NCI-H2196 (cell line): ENCODE results near the gene LILRA5.
"Not testable (repeated sequence)": the region's sequence is repeated elsewhere in the genome, so short reads cannot be mapped to it uniquely, and the experiment has no call there.

Experiments used
- DNase-seq: peaks from one replicate; lab custom pipeline; 2025; ENCODE audit not compliant: unreplicated experiment; lab: John Stamatoyannopoulos, UW

LILRA5 gene

DNA sequence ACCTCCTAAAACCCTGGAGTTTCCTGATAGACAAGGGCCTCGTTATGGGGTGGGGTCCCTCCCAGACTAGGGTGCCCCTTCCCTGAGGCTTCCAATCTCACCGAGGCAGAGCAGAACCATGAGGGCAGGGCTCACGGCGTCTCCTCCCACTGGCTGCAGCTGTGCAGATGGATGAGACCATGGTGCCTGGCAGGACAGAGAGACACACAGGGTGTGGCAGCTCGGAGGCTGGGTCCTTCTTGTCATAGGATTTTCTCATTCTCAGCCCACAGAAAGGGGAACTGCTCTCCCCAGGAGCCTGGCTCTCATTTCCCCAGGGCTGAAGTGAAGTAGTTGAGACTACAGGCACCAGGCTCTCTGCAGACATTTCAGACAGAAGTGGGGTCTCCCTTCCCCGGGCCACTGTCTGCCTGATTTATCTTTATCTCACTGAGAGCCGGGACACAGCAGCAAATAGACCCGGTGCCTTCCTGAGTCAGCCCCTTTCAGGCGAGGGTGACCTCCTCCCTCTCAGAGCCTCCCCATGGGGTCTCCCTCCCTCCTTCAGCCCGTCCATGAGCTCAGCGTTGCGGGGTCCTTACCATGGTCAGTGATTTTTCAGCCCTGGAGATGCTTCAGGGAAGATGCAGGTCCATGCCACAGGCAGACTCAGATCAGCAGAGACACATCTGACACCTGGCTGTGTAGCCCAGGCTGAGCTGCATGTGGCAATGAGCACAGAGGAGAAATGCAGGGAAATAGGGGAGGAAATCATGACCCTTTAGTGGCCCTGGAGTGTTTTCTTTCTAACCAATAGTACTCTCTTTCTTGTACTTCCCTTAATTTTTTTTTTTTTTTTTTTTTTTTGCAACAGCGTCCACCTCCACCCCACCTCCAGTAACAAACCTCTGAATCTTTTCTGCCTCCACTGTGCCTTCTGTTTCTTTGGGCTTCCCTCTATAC, at the start of gene LILRA5:
LILRA5 (minus strand) TSS at position 731 of the 942 bp plus-strand sequence; CDS start at position 584, 147 bp downstream.
- DNase-seq: no peak

DNA sequence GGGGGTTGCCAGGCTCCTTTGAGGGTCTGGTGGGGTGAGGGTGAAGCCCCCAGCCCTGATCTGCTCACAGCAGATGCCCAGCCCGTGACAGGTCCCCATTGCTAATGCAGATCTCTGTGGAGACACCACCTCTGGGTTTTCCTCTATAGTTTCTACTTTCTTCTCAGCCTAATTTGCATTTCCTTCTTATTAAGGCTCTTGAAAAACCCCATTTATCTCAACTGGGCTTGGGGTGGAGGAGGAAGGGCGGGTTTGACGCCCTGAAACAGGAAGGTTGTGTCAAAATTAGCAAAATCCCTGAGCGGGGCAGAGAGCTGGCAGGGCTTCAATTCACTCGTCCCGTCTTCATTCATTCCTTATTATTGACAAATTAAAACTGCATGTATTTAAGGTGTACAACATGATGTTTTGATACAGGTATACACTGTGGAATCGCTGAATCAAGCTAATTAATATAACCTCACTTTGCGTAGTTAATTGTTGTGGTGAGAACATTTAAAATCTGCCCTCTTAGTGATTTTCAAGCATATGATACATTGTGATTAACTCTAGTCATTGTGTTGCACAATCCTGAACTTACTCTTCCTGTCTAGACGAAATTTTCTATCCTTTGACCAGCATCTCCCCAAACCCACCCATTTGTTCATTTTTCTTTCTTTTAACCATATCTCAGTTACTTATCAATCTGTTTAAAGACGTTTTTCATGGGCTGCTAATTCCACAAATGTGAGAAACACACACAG, 48.9 kb upstream of the LILRA5 start:
- not testable (repeated sequence) for DNase-seq

DNA sequence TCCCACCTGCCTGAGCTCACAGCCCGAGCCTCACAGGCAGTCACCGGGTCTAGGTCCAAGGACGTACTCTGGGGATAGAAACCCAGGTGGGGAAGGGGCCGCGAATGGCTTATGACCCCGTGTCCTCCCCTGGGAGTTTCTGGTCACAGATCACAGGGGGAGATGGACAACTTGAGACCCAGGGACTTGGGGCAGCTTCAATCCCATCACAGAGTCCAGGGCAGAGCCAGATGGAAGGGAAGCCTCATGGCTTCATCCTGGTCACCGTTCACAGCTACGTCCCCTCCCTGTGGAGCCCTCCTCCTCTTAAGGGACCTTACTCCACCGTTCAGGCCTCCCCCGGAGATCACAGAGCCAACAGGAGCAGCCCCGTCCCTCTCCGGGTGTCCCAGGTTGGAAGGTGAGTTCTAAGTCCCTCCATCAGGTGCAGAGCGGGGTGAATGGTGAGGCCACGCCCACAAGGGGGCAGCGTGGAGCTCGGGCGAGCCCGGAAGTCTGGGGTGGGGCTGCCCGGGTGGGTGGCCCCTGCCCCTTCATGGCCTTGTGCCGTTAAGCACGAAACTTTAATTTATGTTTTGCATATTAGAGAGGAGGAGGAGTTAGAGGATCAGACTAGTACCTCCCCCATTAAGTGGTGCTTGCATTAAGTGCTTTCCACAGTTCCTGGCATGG, 46.3 kb upstream of the LILRA5 start:
- not testable (repeated sequence) for DNase-seq

DNA sequence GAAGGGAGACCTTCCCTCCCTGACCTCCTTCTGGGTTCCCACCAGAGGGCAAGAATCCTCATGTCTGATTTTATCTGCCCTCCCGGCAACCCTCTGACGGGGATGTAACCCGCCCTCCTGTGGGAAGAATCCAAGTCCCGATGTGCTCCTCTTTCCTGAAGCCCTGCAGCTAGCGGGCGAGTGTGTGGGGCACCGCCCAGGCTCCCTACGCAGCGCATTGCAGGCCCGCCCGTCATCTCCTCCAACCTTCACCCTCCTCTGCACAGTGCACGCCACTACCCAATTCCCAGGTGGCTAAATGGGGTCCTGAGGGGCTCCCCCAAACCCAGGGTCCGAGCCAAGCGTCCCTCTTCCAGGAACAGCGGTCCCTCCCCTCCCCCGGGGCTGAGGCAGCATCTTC, 44.4 kb upstream of the LILRA5 start:
- no peak for DNase-seq

DNA sequence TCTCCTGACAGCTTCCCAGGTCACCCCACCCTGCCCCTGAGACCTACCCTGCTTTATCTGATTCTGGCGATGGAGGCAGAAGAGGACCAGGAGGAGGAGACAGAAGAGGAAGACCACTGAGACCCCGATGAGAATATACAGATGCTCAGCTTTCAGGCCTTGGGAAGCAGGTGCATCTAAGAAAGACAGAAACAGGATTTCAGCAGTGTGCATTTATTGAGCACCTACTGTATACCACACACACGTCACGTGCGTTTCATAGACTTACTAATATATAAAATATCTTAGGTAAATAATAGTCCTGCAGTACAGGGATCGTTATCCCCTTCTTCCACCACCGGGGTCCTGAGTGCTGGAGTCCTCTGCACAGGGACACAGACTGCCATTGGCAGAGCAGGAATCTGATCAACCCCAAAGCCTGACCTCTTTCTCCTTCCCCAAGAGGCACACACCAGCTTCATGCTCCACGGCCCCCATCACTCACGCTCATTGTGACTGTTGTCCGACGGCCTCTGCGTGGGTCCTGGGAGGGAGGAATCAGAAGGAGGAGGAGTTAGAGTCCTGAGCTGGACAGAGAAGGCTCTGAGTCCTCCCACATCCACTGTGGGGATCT, 43.6 kb upstream of the LILRA5 start:
- no peak for DNase-seq

DNA sequence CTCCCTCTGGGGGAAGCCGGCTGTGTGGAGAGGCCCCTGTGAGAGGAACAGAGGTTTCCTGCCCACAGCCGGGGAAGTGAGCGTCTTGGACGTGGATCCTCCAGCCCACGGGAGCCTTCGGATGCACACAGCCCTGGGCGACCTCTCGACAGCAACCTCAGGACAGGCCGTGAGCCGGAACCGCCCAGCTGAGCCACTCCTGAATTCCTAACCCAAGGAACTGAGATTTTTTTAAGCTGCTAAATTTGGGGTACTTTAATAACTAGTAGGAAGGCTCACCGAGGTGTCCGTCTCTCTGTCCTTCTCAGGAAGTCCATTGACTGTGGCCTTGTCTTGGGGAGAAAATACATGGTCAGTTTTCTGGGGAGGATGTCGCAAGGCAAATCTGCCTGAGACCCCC, 42.7 kb upstream of the LILRA5 start:
- no peak for DNase-seq

DNA sequence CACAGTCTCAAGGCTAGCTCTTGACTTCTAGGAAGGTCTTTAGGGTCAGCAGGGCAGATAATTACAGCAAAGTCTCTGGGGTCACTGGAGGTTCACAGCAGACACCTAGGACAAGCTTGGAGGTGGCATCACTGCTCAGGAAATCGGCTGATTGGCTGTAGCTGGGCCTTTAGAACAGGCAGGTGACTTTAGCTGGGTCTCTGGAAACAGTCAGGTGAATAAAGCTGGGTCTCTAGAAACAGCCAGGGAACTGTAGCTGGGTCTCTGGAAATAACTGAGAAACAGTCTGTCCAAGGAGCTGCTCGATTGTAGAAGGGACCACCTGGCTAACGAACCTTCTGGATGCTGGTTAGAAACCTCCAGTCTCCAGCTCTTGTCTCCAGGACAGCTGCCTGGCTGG, 41.8 kb upstream of the LILRA5 start:
- DNase-seq: no peak

DNA sequence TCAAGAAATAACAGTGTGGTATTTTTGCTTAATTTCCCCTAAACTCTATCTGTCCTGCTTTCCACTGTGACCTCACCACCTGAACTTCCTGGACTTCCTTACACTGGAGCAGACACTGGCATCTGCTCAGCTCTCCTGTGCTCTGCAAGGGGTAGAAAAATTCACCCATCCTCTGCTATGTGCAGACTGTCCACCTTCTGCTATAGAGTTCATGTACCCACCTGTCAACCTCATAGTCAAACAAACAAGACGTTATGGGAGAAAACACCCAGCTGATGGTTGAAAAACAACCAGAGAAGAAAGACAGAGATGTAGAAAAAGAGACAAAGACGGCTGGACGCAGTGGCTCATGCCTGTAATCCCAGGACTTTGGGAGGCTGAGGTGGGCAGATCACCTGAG, 39.6 kb upstream of the LILRA5 start:
- no peak for DNase-seq

DNA sequence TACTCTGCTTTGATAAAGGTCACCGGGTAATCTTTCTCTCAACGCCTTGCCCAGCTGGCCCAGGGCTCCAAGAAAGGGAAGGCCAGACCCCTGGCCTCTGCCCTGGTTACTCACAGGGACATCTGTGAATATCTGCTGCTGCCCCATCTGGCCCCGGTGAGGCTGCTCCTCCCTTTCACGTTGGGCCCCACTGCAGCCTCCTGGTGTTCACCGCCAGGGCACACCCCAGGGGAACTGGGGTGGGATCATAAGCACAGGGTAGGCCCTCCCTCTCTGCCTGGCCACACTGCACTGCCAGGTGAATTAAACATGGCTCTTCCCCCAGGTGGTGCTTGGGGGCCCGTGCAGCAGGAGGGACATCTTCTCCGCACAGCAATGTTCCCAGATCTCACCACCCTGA, 39.1 kb upstream of the LILRA5 start:
- DNase-seq: no peak

DNA sequence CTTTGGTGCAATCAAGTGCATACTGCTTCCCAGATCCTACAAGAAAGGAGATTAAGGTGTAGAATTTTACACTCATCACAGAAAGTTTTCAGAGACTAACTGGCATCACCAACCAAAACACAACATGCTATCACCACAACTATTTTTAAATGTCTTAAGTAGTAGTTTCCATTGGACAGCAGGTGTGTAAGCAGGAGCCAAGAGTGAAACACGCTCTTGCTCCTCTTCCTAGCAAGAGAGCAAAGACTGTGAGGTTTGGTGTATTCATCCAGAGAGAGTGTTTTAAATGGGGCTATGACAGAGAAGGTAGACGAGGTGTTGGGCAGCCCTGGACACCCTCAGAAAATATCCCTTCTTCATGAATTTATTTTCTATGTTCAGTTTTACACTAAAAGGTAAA, 38.5 kb upstream of the LILRA5 start:
- DNase-seq: no peak

DNA sequence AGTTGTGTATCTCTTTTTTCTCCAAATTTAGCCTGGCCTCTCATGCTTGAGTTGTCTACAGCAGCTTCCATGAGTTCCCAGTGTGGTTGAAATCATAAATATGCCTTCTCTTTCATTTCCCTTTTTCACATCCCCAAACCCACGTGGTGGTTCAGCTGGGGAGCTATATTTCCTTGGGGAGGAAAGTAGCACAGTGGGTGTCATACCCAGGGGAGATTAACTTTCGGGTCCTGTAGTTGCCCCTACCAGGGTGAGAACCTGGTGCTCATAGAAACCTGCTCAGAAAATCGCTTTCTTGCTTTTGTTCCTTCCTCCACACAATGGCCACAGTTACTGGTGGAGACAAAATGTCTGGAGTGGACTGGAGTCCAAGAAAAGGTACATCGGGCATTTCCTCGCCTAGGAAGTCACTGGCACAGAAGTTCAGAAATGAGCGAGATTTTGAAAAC, 33.0 kb upstream of the LILRA5 start:
- DNase-seq: no peak

DNA sequence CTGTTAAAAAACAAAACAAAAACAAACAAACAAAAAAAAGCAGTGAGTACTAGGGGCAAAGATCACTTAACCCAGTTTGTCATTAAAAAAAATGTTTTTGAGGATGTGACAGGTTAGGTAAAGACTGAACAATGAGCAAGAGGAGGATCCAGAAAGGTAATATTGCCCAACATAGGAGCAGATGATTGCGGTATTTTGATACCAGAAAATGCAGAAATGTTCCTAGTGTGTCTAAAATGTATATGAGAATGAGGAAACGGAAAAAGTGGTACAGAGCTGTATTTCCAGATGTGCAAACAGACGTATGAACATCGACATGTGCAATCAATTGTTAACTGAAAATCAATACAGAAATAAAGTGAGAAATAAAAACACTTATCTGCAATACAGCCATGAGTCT, 30.9 kb upstream of the LILRA5 start:
- no peak for DNase-seq

DNA sequence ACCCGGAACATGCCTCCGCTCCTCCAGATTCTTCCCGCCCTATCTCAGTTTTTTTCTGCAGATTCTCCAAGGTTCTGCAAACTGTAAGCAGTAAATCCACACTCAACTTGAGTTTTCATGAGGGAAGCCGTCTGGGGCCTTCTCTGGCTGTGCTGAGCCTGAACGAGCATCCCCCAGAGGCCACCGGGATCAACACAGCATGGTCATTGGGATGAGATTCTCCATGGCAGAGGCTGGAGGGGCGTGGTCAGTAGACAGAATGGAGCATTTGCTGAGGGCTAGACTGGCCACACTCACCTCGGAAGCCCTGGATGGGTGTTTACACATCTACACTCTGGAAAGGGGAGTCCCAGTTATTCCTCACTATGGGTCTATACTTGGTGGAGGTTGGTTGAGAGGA, 28.3 kb upstream of the LILRA5 start:
- no peak for DNase-seq

DNA sequence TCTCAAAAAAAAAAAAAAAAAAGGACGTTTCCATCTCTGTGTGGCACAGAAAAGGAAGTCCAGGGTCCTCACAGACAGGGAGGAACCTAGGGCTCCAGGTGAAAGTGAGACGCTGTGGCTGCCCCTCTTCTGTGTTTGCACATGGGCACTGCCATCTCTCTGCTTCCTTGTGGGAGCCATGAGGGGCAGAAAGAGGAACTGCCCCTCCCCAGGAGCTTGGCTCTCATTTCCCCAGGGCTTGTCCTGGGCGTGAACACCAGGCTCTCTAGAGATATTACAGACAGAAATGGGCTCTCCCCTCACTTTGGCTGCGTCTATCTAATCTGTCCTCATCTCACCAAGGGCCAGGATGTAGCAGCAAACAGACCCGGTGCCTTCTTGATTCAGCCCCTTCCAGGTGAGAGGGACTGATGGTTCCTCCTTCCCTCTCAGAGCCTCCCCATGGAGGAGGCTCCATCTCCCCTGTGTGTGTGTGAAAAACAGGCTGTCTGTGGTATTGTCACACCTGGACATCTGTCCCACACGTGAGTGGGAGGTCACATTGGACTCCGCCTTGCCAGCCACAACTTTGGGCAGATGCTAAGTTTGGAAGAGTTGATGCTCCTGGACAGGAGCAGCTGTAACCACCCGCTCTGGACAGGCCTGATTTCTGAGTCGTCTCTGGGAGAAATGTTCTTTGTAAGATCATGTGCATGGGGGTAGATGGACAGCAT, 26.8 kb upstream of the LILRA5 start:
- no peak for DNase-seq

DNA sequence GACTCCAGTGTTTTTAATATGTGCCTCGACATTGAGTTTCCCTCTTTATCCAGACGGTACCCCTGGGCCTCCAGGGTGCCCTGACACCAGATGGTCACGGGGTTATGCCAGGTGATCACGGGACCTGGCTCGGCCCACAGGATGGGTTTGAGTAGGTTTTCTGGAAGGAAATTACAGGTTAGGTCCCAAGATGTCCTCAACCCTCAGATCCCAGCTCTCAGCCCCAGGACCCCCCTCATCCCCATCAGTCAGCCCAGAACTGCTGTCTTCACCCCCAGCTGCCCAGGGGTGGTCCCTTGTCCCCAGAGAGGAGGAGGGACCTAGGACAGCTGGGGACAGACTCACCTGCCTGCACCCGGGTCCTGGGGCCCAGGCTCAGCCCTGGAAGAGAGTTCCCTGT, 25.6 kb upstream of the LILRA5 start:
- no peak for DNase-seq

DNA sequence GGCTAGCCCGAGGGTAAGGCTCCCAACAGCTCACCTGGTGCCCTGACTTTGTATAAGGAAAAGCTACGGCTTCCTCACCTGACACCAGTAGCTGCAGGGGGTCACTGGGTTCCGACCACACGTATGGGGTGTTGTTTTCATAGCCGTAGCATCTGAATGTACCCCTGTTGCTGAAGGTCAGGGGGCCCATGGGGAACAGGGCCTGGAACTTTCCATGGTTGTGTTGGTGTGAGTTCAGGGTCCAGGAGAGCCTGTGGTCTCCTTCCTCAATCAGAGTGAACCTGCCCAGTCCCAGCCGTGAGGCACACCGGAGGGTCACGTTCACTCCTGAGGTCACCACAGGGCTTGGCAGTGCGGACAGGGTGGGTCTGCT, 24.9 kb upstream of the LILRA5 start:
- no peak for DNase-seq

DNA sequence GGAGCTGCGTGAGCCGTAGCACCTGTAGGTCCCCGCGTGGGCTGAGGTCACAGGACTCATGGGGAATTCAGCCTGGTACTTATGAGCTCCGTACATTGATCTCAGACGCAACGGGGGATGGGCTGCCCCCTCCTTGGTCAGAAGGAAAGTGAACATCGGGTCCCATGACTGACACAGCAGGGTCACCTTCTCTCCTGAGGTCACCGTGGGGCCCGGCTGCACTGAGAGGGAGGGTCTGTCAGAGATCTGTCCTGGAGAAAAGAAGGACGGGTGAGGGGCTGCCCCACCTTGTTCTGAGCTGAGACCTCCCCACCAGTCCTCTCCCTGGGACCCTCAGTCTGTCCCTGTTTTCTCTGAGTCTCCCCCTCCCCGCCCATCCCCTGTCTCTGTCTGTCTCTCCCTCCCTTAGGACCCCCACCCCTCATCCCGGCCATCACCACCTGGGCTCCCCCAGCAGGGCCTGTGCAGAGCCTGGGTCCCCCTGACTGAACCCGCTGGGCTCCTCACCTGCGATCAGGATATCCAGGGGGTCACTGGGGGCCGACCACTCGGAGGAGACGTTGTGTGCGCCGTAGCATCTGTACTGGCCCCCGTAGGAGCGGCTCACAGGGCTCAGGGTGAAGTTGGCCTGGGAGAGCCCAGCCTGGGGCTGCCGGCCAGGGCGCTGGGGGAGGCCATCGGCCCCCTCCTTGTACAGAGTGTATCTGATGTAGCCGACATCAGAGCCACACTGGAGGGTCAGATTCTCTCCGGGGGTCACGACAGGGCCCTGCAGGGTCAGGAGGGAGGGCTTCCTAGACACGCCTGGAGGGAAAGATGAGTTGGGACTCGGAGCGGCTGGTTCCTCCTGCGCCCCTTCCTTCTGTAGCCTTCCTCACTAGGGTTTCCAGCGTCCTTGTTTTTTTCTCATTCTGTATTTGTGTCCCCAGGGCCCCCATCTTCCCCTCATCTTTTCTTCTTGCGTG, 24.2 kb upstream of the LILRA5 start:
- no peak for DNase-seq

DNA sequence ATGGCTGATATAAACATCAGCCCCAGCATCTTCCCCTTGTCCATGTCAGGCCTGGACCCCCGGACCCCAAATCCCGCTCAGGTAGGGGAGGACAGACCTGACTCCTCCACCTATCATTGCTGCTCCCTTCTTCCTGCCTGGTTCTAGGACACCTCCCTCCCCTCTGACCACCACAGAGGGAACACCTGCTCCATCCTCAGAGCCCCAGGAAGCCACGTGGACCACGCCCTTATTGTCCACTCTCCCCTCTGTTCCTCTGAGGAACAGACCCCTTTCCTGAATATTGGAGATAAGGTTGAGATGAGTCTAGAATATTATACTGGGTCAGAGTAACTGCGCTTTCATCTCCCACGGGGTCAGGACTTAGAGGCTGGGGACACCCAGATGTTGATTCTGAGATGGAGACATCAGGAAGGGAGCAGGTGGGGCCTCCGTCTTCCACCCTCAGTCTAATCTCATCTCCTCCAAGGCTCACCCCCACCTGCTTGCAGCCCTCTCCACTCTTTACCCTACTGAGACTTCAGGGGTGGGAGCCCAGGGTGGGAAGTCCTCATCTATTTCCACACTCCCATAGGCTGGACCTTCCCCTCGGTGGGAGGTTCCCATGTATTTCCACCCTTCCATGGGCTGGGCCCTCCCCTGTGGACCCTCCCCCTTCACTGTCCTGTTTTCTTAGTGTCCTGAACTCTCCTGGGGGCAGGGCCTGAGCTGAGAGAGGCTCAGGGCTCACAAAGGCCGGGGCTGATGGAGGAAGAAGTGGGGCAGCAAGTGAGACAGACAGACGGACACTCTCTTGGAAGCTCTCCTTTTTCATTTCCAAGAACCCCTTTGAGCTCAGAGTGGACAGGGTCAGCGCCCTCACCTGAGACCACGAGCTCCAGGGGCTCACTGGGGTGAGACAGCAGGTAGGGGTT, 23.3 kb upstream of the LILRA5 start:
- DNase-seq: no peak
